Subcutaneous adipose tissue (tissue), 4 donors: Measurements from ENCODE around the gene ANO2. TPM values are rescaled to one million over a fixed set of nuclear protein-coding genes. Genes with fewer than 3 reads are reported as not detected.

ENCODE experiments used
- total RNA-seq, 4 donors: library from RNA; depleted of rRNA; stranded (reverse); fragments of >200 nt; gene quantifications; one replicate each; pipeline ENCODE4 v1.1.0, GENCODE V29; 2016
- TF ChIP-seq, protein P1 (sequence below): fragments of 450-650 bp; IDR thresholded peaks from one replicate; pipeline ENCODE4 v1.5.1; 2016; ENCODE audit warnings: low read depth, mild to moderate bottlenecking, control low read depth, antibody characterized with exemption, moderate library complexity

Gene ANO2
- total RNA-seq, 4 donors from 2014 or later: 9.3 to 69.3 (median 21.8) TPM

DNA sequence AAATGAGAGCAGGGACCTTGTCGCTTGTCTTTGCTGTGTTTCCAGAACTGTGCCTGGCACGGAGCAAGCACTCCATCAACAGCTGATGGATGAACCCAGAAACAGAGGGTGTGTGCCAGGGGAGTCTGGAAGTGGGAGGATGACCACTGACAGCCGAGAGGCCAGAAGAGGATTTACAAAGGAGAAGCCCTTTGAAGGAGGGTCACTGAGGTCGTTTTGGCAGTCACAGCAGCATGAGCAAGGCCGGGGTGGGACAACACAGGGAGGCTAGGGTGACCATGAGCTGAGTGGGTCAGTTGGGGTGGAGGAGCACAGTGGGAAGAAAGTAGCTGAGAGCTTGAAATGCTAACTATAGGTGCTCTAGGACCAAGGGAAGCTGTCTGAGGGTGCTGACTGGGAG is 313.6 kb downstream of the ANO2 start:
- TF ChIP-seq, protein P1, sequence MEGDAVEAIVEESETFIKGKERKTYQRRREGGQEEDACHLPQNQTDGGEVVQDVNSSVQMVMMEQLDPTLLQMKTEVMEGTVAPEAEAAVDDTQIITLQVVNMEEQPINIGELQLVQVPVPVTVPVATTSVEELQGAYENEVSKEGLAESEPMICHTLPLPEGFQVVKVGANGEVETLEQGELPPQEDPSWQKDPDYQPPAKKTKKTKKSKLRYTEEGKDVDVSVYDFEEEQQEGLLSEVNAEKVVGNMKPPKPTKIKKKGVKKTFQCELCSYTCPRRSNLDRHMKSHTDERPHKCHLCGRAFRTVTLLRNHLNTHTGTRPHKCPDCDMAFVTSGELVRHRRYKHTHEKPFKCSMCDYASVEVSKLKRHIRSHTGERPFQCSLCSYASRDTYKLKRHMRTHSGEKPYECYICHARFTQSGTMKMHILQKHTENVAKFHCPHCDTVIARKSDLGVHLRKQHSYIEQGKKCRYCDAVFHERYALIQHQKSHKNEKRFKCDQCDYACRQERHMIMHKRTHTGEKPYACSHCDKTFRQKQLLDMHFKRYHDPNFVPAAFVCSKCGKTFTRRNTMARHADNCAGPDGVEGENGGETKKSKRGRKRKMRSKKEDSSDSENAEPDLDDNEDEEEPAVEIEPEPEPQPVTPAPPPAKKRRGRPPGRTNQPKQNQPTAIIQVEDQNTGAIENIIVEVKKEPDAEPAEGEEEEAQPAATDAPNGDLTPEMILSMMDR: no peak

DNA sequence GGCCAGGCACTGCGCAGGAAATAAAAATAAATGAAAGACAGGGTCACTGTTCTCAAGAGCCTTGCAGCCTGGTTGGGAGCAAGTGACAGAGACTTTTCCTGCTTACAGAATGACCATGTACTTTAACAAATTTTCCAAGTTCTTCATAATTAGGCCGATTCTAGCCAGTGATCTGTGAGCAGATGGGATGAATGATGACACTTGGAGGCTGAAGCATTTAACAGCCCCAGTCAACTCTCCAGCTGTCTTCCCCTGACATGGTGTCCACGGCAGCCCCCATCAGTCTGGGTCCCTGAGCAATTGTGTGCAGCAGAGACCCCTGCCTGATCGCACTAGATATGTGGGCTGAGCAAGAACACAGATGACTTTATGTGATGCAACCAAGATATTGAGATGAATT is 314.3 kb downstream of the ANO2 start:
- TF ChIP-seq, protein P1: no peak

DNA sequence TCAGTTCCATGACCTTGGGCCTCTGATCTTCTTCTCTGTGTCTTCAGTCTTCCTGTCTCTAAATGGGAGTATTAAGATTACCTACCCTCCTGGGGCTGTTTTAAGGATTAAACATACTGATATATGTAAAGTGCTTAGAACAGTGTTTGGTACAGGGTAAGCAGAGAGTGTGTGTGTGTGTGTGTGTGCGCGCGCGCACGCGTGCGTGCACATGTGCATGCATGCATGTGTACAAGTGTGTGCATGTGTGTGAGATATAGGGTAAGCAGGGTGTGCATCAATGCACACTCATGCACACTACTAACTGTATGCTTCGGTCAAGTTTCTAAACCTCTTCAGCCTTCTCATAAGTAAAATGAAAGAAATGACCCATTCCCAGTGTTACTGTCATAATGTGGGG is 316.6 kb downstream of the ANO2 start:
- TF ChIP-seq, protein P1: no peak

DNA sequence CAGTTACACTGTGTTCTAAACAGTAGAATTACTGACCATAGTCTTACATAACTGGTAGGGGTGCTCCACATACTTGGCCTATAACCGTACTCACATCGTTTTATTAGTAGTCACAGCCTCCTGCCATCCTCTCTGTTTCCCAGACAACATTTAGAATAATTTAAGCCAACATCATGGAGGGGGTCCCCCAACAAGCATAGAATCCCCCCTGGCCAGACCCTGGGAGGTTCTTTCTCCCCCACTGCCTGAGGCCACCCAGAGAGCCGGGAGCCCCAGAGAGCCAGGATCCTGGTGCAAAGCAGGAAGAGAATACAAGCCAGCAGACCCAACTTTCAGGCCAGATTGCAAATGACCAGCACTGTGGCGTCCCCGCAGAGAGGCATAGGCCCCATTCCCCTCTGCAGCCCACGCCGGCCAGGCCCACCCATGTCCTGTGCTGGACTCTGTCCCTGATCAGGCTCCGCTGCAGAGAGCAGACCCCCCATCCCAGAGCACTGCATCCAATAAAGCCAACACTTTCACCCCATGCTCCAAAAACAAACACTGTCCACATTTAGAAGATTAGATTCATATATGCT is 317.9 kb downstream of the ANO2 start:
- TF ChIP-seq, protein P1: no peak

DNA sequence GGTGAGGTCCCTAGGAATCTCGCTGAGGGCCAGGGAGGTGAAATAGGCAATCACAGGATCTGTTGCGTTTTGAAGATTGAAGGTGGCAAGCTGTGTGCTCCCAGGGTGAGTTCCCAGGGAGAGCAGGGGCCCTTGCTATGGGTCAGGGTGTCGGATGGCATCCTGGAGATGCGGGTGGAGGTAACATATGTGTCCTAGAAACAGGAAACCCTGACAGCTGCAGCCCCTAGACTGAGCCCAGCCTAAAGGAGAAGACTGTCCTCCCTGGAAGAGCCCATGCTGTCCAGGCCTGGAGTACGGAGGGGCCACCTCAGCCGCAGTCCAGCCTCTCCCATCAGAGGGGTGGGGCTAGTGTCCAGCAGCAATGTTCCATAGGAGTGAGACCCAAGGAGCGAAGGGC is 318.9 kb downstream of the ANO2 start:
- TF ChIP-seq, protein P1: no peak

DNA sequence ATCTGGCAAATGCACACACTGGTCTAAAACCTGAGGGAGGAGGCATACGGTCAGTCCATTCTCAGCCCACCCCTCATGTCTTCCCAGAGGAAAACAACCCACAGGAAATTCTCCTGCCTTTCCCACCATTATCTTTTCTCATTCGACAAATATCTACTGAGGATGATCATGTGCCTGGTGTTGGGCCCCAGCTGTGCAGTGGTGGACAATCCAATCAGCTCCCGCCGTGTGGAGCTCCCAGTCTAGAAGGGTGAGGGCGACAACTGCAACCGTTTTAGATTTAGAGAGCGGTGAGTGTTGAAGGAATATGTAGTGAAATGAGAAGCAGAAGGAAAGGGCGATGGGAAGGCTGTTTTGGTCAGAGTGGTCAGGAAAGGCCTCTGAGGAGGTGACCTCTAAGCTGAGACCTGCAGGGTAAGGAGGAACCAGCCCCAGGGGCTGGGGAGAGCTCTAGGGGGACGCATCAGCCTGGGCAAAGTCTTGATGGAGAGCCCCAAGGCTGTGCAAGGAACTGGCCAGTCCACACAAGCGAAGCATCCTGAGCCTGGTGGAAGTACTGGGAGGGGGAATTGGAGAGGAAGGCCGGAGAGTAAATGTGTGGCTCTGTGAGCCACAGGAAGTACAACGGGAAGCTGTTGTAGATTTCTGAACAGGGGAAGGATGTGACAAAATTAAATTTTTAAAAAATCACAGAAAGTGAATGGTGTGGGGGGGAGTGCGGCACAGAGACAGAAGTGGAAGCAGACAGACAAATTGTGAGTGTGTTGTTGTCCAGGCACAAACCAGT is 320.4 kb downstream of the ANO2 start:
- TF ChIP-seq, protein P1: no peak

DNA sequence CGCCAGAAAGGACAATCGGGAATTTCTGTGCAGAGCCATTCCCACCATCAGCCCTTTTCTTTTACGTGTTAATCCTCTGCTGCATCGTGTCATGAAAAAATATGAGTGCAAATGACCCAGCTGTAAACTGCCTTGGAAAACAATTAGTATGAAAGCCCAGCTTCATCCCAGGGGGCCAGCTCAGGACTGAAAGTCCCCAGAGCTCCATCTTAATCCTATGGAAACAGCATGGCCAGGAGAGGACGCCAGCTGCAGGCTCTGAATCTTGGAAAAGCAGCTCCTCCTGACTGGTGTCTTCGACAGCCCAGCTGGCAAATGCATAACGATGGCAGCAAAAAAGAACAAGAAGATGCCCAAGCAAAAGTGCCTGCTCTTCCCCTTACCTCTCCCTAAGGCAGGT is 321.6 kb downstream of the ANO2 start:
- TF ChIP-seq, protein P1: no peak
